CD14-positive monocyte (primary cell): Measurements from ENCODE around the gene TCF4. TPM values are rescaled to one million over a fixed set of nuclear protein-coding genes. Genes with fewer than 3 reads are reported as not detected.
A peak's percentile ranks its signal among the peaks of the same experiment; 100 is the strongest.

Experiments
- DNase-seq, 3 donors: peaks; one replicate each; pipeline ENCODE4 v3.0.0-alpha.2; 2011 to 2022
- H2AFZ ChIP-seq: 2 replicates; pipeline ENCODE4 v1.6.0; 2012; ENCODE audit warnings: mild to moderate bottlenecking, low read depth, low read length, inconsistent platforms; ENCODE audit not compliant: insufficient read depth, poor library complexity, severe bottlenecking
- H3K27ac ChIP-seq, 2 donors: 1 replicate in 1 of 2; 2 replicates in 1 of 2; pipeline ENCODE4 v1.5.1; 2012 to 2013; ENCODE audit warnings: low read length in 2 of 2, control low read depth in 1 of 2, inconsistent platforms in 1 of 2, low read depth in 1 of 2, mild to moderate bottlenecking in 1 of 2
- H3K27me3 ChIP-seq, 2 donors: one replicate each; pipeline versions ENCODE4 v1.6.0 to v1.6.1; 2011 to 2013; ENCODE audit warnings: low read length in 2 of 2; ENCODE audit not compliant: control insufficient read depth in 2 of 2, insufficient read depth in 2 of 2
- H3K36me3 ChIP-seq, 2 donors: replicated peaks in 1 of 2; 1 replicate in 1 of 2; 2 replicates in 1 of 2; pipeline versions ENCODE4 v1.5.1 to v1.6.1; 2012 to 2013; ENCODE audit warnings: low read length in 2 of 2, control low read depth in 1 of 2, inconsistent platforms in 1 of 2, mild to moderate bottlenecking in 1 of 2; ENCODE audit not compliant: insufficient read depth in 2 of 2, control insufficient read depth in 1 of 2
- H3K4me1 ChIP-seq, 2 donors: 1 replicate in 1 of 2; 2 replicates in 1 of 2; pipeline versions ENCODE4 v1.5.1 to v1.6.1; 2012 to 2013; ENCODE audit warnings: low read length in 2 of 2, control low read depth in 1 of 2, inconsistent platforms in 1 of 2, mild to moderate bottlenecking in 1 of 2, moderate library complexity in 1 of 2; ENCODE audit not compliant: insufficient read depth in 2 of 2, control insufficient read depth in 1 of 2
- H3K4me2 ChIP-seq: replicated peaks from 2 replicates; pipeline ENCODE3; 2012; ENCODE audit warnings: low read length, moderate library complexity, mild to moderate bottlenecking; ENCODE audit not compliant: poor library complexity, severe bottlenecking; ENCODE audit errors: extremely low read depth
- H3K4me3 ChIP-seq, 3 experiments: fragments of 200-600 bp in 1 of 3; sonication (generic) in 1 of 3; replicated peaks in 1 of 3; 1 replicate in 2 of 3; 2 replicates in 1 of 3; pipeline ENCODE4 v1.5.1; 2011 to 2013; ENCODE audit warnings: low read length in 3 of 3, mild to moderate bottlenecking in 3 of 3, control low read depth in 2 of 3, low read depth in 2 of 3, inconsistent platforms in 1 of 3, moderate library complexity in 1 of 3
- H3K79me2 ChIP-seq: 2 replicates; pipeline ENCODE4 v1.6.0; 2012; ENCODE audit warnings: mild to moderate bottlenecking, control low read depth, inconsistent platforms, low read length, moderate library complexity; ENCODE audit not compliant: insufficient read depth
- H3K9ac ChIP-seq: 2 replicates; pipeline ENCODE4 v1.6.0; 2017; ENCODE audit warnings: low read length, mild to moderate bottlenecking; ENCODE audit not compliant: insufficient read depth, poor library complexity, severe bottlenecking
- H3K9me3 ChIP-seq, 2 donors: replicated peaks in 1 of 2; 1 replicate in 1 of 2; 2 replicates in 1 of 2; pipeline versions ENCODE4 v1.5.1 to v1.6.1; 2012 to 2013; ENCODE audit warnings: low read length in 2 of 2, control low read depth in 1 of 2; ENCODE audit not compliant: control insufficient read depth in 1 of 2, insufficient read depth in 1 of 2
- H4K20me1 ChIP-seq: 2 replicates; pipeline ENCODE4 v1.6.0; 2012; ENCODE audit warnings: mild to moderate bottlenecking, low read length, control low read depth, moderate library complexity; ENCODE audit not compliant: insufficient read depth
- H3K27ac Mint-ChIP-seq, 7 donors: one replicate each; pipeline ENCODE4 v1.8.0; 2020; ENCODE audit warnings: mild to moderate bottlenecking in 7 of 7, mixed read lengths in 7 of 7, moderate library complexity in 6 of 7, inconsistent platforms in 2 of 7
- H3K27me3 Mint-ChIP-seq, 3 donors: one replicate each; pipeline ENCODE4 v1.8.0; 2021 to 2022; ENCODE audit warnings: low read depth in 3 of 3, mild to moderate bottlenecking in 3 of 3, mixed read lengths in 3 of 3, moderate library complexity in 3 of 3, inconsistent platforms in 1 of 3
- H3K36me3 Mint-ChIP-seq, 2 donors: one replicate each; pipeline ENCODE4 v1.8.0; 2020; ENCODE audit warnings: mixed read lengths in 2 of 2, inconsistent platforms in 1 of 2, mild to moderate bottlenecking in 1 of 2
- H3K4me1 Mint-ChIP-seq: one replicate; pipeline ENCODE4 v1.8.0; 2020; ENCODE audit warnings: mild to moderate bottlenecking, mixed read lengths
- H3K4me3 Mint-ChIP-seq, 2 donors: one replicate each; pipeline ENCODE4 v1.8.0; 2020; ENCODE audit warnings: mild to moderate bottlenecking in 2 of 2, mixed read lengths in 2 of 2, moderate library complexity in 1 of 2
- H3K9me3 Mint-ChIP-seq, 7 donors: one replicate each; pipeline ENCODE4 v1.8.0; 2020 to 2022; ENCODE audit warnings: mixed read lengths in 7 of 7, mild to moderate bottlenecking in 6 of 7, moderate library complexity in 6 of 7, inconsistent platforms in 2 of 7
- WGBS: methylation state at CpG from one replicate; pipeline ENCODE4 v1.1.5; 2013; ENCODE audit warnings: missing lambda C conversion rate; ENCODE audit not compliant: insufficient coverage; 5-methylcytosine and 5-hydroxymethylcytosine counted together
- intact Hi-C, 2 donors: fragments of 100-400 bp; cut with micrococcal nuclease; formaldehyde crosslinking; loops; one replicate each; pipeline versions ENCODE4 v1.15.0 to v1.15.1; 2023
- polyA plus RNA-seq, 3 donors: library from polyadenylated mRNA; depleted of rRNA in 1 of 3; unstranded in 2 of 3; stranded (reverse) in 1 of 3; fragments of 300-500 nt in 2 of 3; fragments of >200 nt in 1 of 3; fragmentation: Illumina TruSeq in 2 of 3; gene quantifications; 1 replicate in 2 of 3; 2 replicates in 1 of 3; pipeline ENCODE4 v1.2.3, GENCODE V29; 2012 to 2021
- TF ChIP-seq, protein P1 (sequence below): fragments of 200-600 bp; IDR thresholded peaks from one replicate; pipeline ENCODE4 v1.8.0; 2022; ENCODE audit warnings: antibody characterized with exemption, mild to moderate bottlenecking

The TCF4 gene
- polyA plus RNA-seq, 3 donors = 5.9 to 12.9 (median 10.7) TPM

DNA sequence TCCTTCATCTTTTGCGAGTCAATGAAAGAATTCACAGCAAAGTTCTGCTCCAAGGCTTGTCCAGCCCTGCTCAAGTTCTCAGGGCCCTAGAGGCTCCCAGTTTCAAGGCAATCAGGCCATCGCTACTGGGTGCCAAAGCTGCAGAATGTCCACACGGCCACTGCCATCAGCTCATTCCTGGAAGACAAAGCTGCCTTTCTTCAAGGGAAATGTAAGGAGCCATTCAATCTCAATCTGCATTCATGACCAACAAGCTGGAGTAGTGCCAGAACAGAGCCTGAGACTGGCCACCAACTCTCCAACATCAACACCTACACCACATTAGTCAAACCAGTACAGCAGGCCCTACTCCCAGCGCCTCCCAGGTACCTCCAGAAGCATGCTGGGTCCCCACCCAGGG lies 202.2 kb downstream of the TCF4 start:
- Histone ChIP-seq H3K4me2 (no peak overlapping the region), H3K9ac (no peak overlapping the region), H3K4me1 (no peaks in the 10 kb centered on the region), H3K79me2 (no peaks in the 10 kb centered on the region), H3K27ac (no peak overlapping the region), H4K20me1 (no peaks in the 10 kb centered on the region), H2AFZ (no peak overlapping the region), H3K36me3 (no peaks in the 10 kb centered on the region), H3K27me3 (no peaks in the 10 kb centered on the region), H3K9me3 (peaks cover 0 to 8% of the 10 kb centered on the region in 2 donors), H3K4me3 (no peak overlapping the region)
- Mint-ChIP-seq H3K9me3 (peaks cover 0 to 17% (median 4%) of the 10 kb centered on the region in 7 donors), H3K27ac (peak overlapping the region in 1 of 7 donors; percentile 10), H3K4me1 (no peaks in the 10 kb centered on the region), H3K27me3 (no peaks in the 10 kb centered on the region), H3K36me3 (no peaks in the 10 kb centered on the region), H3K4me3 (no peak overlapping the region)
- 91% methylated on average over 4 of the region's 4 CpGs for WGBS
- TF ChIP-seq, protein P1, sequence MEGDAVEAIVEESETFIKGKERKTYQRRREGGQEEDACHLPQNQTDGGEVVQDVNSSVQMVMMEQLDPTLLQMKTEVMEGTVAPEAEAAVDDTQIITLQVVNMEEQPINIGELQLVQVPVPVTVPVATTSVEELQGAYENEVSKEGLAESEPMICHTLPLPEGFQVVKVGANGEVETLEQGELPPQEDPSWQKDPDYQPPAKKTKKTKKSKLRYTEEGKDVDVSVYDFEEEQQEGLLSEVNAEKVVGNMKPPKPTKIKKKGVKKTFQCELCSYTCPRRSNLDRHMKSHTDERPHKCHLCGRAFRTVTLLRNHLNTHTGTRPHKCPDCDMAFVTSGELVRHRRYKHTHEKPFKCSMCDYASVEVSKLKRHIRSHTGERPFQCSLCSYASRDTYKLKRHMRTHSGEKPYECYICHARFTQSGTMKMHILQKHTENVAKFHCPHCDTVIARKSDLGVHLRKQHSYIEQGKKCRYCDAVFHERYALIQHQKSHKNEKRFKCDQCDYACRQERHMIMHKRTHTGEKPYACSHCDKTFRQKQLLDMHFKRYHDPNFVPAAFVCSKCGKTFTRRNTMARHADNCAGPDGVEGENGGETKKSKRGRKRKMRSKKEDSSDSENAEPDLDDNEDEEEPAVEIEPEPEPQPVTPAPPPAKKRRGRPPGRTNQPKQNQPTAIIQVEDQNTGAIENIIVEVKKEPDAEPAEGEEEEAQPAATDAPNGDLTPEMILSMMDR = no peak
- intact Hi-C loops = no loop called here
- no peak for DNase-seq

DNA sequence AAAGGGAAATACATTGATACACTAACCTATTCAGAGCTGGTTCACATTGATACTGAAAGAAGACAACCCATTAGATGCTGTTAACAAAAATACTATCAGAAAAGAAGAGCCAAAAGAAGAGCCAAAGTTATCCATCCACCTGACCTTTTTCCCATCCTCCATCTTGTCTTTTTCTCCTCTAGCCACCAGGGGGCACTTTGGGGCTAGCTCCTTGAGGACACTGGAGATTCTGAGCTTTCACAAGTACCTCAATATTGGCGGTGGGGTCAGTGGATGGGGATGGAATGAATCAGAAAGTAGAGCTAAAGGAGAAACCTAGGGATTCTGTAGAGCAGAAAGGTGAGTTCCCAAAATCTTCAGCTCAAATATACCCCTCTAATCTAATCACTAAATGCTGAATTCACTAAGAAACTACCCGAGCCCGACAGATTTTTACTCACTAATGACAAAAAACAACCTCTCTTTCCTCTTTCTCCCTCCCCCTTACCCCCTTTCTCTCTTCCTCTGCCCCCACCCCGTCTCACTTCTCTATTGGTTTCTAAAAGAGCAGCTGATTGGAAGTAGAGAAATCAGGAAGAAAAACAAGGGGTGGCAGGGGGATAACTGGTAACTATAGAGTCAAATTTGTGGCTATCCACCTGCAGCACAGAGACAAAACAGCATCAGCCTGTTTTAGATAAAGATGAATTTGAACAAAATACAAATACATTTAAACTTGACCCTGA lies 203.3 kb downstream of the TCF4 start:
- Histone ChIP-seq H3K9me3 (peaks cover 0 to 12% of the 10 kb centered on the region in 2 donors), H3K36me3 (no peaks in the 10 kb centered on the region), H3K79me2 (no peaks in the 10 kb centered on the region), H3K4me1 (no peaks in the 10 kb centered on the region), H2AFZ (no peak overlapping the region), H3K27me3 (no peaks in the 10 kb centered on the region), H3K4me3 (no peak overlapping the region), H3K27ac (no peak overlapping the region), H3K9ac (no peak overlapping the region), H4K20me1 (no peaks in the 10 kb centered on the region), H3K4me2 (no peak overlapping the region)
- Mint-ChIP-seq H3K4me1 (no peaks in the 10 kb centered on the region), H3K9me3 (peaks cover 0 to 17% (median 5%) of the 10 kb centered on the region in 7 donors), H3K36me3 (no peaks in the 10 kb centered on the region), H3K27me3 (no peaks in the 10 kb centered on the region), H3K27ac (peak overlapping the region in 2 of 7 donors; percentile 5 to 31), H3K4me3 (no peak overlapping the region)
- DNase-seq = peak in 1 of 3 donors; percentile 4
- TF ChIP-seq, protein P1 = peak; percentile 42
- intact Hi-C loops = no loop called here
- 80% methylated on average over 2 of the region's 4 CpGs for WGBS
